Common myeloid progenitor, CD34-positive (primary cell): ENCODE results near the gene NEURL1.
A peak's percentile ranks its signal among the peaks of the same experiment; 100 is the strongest.

ENCODE experiments used
- CTCF ChIA-PET: fragments of 350-600 bp; sonication (Branson Sonifier 250); formaldehyde crosslinking; loops from one replicate; lab custom pipeline; 2021; ENCODE audit warnings: antibody characterized with exemption; lab: Charles Lee
- POLR2A ChIA-PET: fragments of 350-600 bp; sonication (Branson Sonifier 250); formaldehyde crosslinking; loops from one replicate; lab custom pipeline; 2021; ENCODE audit warnings: antibody characterized with exemption; lab: Charles Lee
- DNase-seq, 3 donors: peaks; one replicate each; pipeline versions ENCODE4 v3.0.0 to v3.0.0-alpha.2; 2013
- H3K27ac ChIP-seq, 2 experiments: 1 replicate in 1 of 2; 2 replicates in 1 of 2; pipeline ENCODE4 v1.7.0; 2013; ENCODE audit warnings: inconsistent platforms in 2 of 2, low read length in 2 of 2, mild to moderate bottlenecking in 2 of 2, low read depth in 1 of 2, moderate library complexity in 1 of 2; ENCODE audit not compliant: severe bottlenecking in 2 of 2, insufficient read depth in 1 of 2, poor library complexity in 1 of 2
- H3K27me3 ChIP-seq, 5 experiments: replicated peaks in 2 of 5; 1 replicate in 3 of 5; 2 replicates in 2 of 5; pipeline versions ENCODE4 v1.6.1 to v1.7.0; 2013; ENCODE audit warnings: low read length in 4 of 5, mild to moderate bottlenecking in 2 of 5, moderate library complexity in 2 of 5, inconsistent platforms in 1 of 5; ENCODE audit not compliant: insufficient read depth in 5 of 5, control insufficient read depth in 4 of 5
- H3K36me3 ChIP-seq, 4 experiments: 1 replicate in 2 of 4; 2 replicates in 2 of 4; pipeline versions ENCODE4 v1.6.1 to v1.7.0; 2013; ENCODE audit warnings: low read length in 3 of 4, control low read depth in 1 of 4, mild to moderate bottlenecking in 1 of 4; ENCODE audit not compliant: control insufficient read depth in 4 of 4, insufficient read depth in 4 of 4
- H3K4me1 ChIP-seq, 4 experiments: 1 replicate in 3 of 4; 2 replicates in 1 of 4; pipeline versions ENCODE4 v1.6.1 to v1.7.1; 2013; ENCODE audit warnings: low read length in 3 of 4, mild to moderate bottlenecking in 3 of 4, control low read depth in 1 of 4, inconsistent platforms in 1 of 4, moderate library complexity in 1 of 4; ENCODE audit not compliant: control insufficient read depth in 4 of 4, insufficient read depth in 4 of 4; ENCODE audit errors: control extremely low read depth in 1 of 4
- H3K4me3 ChIP-seq, 7 experiments: 1 replicate in 4 of 7; 2 replicates in 3 of 7; pipeline versions ENCODE4 v1.5.1 to v1.7.0; 2013; ENCODE audit warnings: mild to moderate bottlenecking in 7 of 7, low read length in 6 of 7, moderate library complexity in 6 of 7, inconsistent platforms in 2 of 7, low read depth in 2 of 7, control low read depth in 1 of 7; ENCODE audit not compliant: insufficient read depth in 4 of 7, control insufficient read depth in 1 of 7; ENCODE audit errors: extremely low read depth in 1 of 7
- H3K9me3 ChIP-seq, 5 experiments: 1 replicate in 4 of 5; 2 replicates in 1 of 5; pipeline versions ENCODE4 v1.6.1 to v1.7.1; 2013; ENCODE audit warnings: low read length in 4 of 5, mild to moderate bottlenecking in 2 of 5, inconsistent platforms in 1 of 5, low read depth in 1 of 5, moderate library complexity in 1 of 5; ENCODE audit not compliant: control insufficient read depth in 4 of 5, insufficient read depth in 2 of 5; ENCODE audit errors: control extremely low read depth in 1 of 5
- WGBS: methylation state at CpG from one replicate; pipeline ENCODE4 v1.1.5; 2013; ENCODE audit not compliant: insufficient coverage; 5-methylcytosine and 5-hydroxymethylcytosine counted together

NEURL1 gene

DNA sequence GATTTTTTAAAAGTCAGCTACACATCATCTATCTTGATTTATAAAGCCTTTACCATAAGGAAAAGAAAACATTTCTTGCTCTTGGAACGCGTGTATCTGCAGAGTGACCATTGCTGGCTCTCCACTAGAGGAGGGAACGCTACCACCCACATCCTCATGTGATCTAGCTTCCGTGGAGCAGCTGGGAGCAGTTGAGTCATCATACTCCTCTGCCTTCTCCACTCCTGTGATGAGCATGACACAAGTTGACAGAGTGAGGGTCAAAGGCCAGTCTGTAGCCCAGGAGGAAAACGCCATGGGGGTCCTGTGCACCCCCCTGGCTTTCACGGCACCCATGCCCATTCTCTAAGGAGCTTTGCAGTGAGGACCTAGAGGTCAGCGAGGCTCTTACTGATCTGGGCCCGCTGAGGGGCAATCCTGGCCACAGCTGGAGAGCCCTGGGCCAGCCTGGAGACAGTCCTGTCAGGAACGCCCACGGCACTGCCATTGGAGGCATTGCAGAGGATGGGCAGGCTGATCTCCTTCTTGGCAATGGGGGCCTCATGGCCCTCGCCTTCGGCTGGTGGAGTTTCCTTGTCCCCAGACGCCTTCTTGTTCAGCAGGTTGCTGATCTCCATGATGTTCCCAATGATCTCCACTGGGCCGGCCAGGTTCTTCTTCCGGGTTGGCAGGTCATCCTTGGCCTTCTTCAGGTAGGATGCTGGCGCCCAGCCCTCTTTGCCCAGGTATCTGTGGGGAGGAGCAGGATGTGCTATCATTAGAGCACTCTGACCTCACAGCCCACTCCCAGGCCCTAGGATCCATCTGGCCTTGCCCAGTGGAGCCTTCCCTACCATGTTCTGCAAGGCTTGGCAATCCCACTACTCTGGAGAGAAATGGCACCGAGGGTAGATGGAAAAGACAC, 119.2 kb downstream of the NEURL1 start:
- H3K9me3 ChIP-seq: no peaks in the 10 kb centered on the region
- no peaks in the 10 kb centered on the region for H3K4me1 ChIP-seq
- DNase-seq: no peak
- no peaks in the 10 kb centered on the region for H3K27me3 ChIP-seq
- peaks cover 2 to 14% (median 8%) of the 10 kb centered on the region in 4 experiments for H3K36me3 ChIP-seq
- H3K27ac ChIP-seq: no peak overlapping the region
- POLR2A ChIA-PET: no interaction called here
- CTCF ChIA-PET: interaction anchor here (1.0 to 1.8 kb wide), 7 partner anchors 13 to 130 kb away, joined by 3 to 10 read pairs (median 7); no protein-coding TSS in a partner anchor
- WGBS: 97% methylated on average over 13 of the region's 17 CpGs
- H3K4me3 ChIP-seq: no peak overlapping the region

DNA sequence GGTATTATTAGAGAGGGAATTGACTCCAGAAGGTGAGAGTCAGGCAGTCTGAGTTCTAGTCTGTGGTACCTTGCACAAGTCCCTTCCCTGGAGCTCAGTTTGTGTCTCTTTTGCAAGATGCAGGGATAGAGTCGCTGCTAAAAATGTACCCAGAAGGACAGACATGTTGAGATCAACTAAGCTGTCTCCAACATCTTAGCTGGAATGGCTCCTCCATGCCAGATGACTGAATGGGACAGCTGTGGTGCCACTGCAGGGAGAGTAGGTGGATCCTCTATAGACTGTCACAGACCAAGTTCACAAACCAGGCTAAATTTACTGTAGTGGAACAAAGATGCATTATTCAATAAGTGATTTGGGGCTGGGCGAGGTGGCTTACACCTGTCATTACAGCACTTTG, 120.1 kb downstream of the NEURL1 start:
- Histone ChIP-seq H3K27ac (no peak overlapping the region), H3K4me1 (peaks cover 0 to under 1% (median under 1%) of the 10 kb centered on the region in 4 experiments), H3K4me3 (no peak overlapping the region), H3K9me3 (no peaks in the 10 kb centered on the region), H3K27me3 (no peaks in the 10 kb centered on the region), H3K36me3 (peaks cover 2 to 14% (median 8%) of the 10 kb centered on the region in 4 experiments)
- CTCF ChIA-PET: interaction anchor here (0.6 to 2.3 kb wide), 5 partner anchors 8 to 73 kb away, joined by 3 to 12 read pairs (median 5); no protein-coding TSS in a partner anchor
- 100% methylated on average over 1 of the region's 2 CpGs for WGBS
- DNase-seq: no peak
- POLR2A ChIA-PET: no interaction called here

- CTCF ChIA-PET: interaction anchor here (1.1 to 2.3 kb wide), 7 partner anchors 9 to 72 kb away, joined by 3 to 12 read pairs (median 5); no protein-coding TSS in a partner anchor
- no peak for DNase-seq
- H3K27ac ChIP-seq: no peak overlapping the region
- H3K4me1 ChIP-seq: peaks cover 0 to 7% (median 1%) of the 10 kb centered on the region in 4 experiments
- H3K27me3 ChIP-seq: no peaks in the 10 kb centered on the region
- POLR2A ChIA-PET: no interaction called here
- H3K9me3 ChIP-seq: no peaks in the 10 kb centered on the region
- no peak overlapping the region for H3K4me3 ChIP-seq
- 98% methylated on average over 11 of the region's 14 CpGs for WGBS
- H3K36me3 ChIP-seq: peaks cover 2 to 14% (median 11%) of the 10 kb centered on the region in 4 experiments
Observed at GRCh38 chr10:103614306-103615158, 121.0 kb downstream of the NEURL1 start.

GRCh38 chr10:103616705-103617601, 123.4 kb downstream of the NEURL1 start:
- CTCF ChIA-PET: interaction anchor here (0.8 kb wide), 1 partner anchor 24 kb away, joined by 3 read pairs; no protein-coding TSS in a partner anchor

GRCh38 chr10:103617602-103618385, 124.3 kb downstream of the NEURL1 start:
- DNase-seq: no peak
- Histone ChIP-seq H3K36me3 (peaks cover 2 to 15% (median 5%) of the 10 kb centered on the region in 4 experiments), H3K4me1 (peaks cover 0 to 7% (median 1%) of the 10 kb centered on the region in 4 experiments), H3K4me3 (no peak overlapping the region), H3K9me3 (no peaks in the 10 kb centered on the region), H3K27ac (peak overlapping the region in 1 of 2 experiments; percentile 45), H3K27me3 (no peaks in the 10 kb centered on the region)
- WGBS: 97% methylated on average over 9 of the region's 13 CpGs
- ChIA-PET POLR2A (no interaction called here), CTCF (interaction anchor here (0.6 to 3.4 kb wide), 4 partner anchors 20 to 68 kb away, joined by 3 to 13 read pairs (median 4); no protein-coding TSS in a partner anchor)

More at GRCh38 chr10:103616705-103617601, 123.4 kb downstream of the NEURL1 start:
- H3K9me3 ChIP-seq: no peaks in the 10 kb centered on the region
- no peak overlapping the region for H3K27ac ChIP-seq
- DNase-seq: no peak
- peaks cover 0 to 7% (median 1%) of the 10 kb centered on the region in 4 experiments for H3K4me1 ChIP-seq
- POLR2A ChIA-PET: no interaction called here
- 96% methylated on average over 12 of the region's 20 CpGs for WGBS
- H3K27me3 ChIP-seq: no peaks in the 10 kb centered on the region
- H3K4me3 ChIP-seq: no peak overlapping the region
- H3K36me3 ChIP-seq: peaks cover 2 to 18% (median 6%) of the 10 kb centered on the region in 4 experiments
